ENCODE measurements around the gene ANAPC5.

- TF ChIP-seq ZNF512 (CRISPR knock-in tag; IDR thresholded peaks at IDR 0.05; ENCODE audit: borderline replicate concordance), result no peak
- no peak for TF ChIP-seq ZNF425 (CRISPR knock-in tag; conservative IDR thresholded peaks at IDR 0.05)
- no peak for TF ChIP-seq ZBTB21 (CRISPR knock-in tag; IDR thresholded peaks at IDR 0.05; ENCODE audit: borderline replicate concordance)
- TF ChIP-seq NFYB (CRISPR knock-in tag; conservative IDR thresholded peaks at IDR 0.05; ENCODE audit: low read depth), result no peak
- TF ChIP-seq ATF3 (CRISPR knock-in tag; conservative IDR thresholded peaks at IDR 0.05), result no peak
- no peak for TF ChIP-seq TCF7 (CRISPR knock-in tag; IDR thresholded peaks at IDR 0.05; ENCODE audit: low read depth)
- TF ChIP-seq CTCF (IDR thresholded peaks at IDR 0.05), result no peak
- no peak for TF ChIP-seq CREM (CRISPR knock-in tag; IDR thresholded peaks at IDR 0.05)
- no peak for TF ChIP-seq USF2 (CRISPR knock-in tag; IDR thresholded peaks at IDR 0.05)
- TF ChIP-seq SP1 (CRISPR knock-in tag; conservative IDR thresholded peaks at IDR 0.05), result no peak
- TF ChIP-seq FOXK1 (CRISPR knock-in tag; IDR thresholded peaks at IDR 0.05), result no peak
- no peak for TF ChIP-seq E2F4 (CRISPR knock-in tag; IDR thresholded peaks at IDR 0.05; ENCODE audit: borderline replicate concordance, low read depth)
- TF ChIP-seq USF1 (CRISPR knock-in tag; IDR thresholded peaks at IDR 0.05), result no peak
Measured at GRCh38 chr12:121364683-121365121, 12.5 kb upstream of the ANAPC5 start.
